GM10248 (cell line): ENCODE measurements around the gene PXDN.
"Not testable (repeated sequence)": the region's sequence is repeated elsewhere in the genome, so short reads cannot be mapped to it uniquely, and the experiment has no call there.

Experiments used
- CTCF ChIA-PET: fragments of 300-600 bp; sonication (Branson Sonifier 250); formaldehyde crosslinking; extraction: SDS; loops from one replicate; lab custom pipeline; 2021; ENCODE audit warnings: antibody characterized with exemption; lab: Yijun Ruan, JAX
- POLR2A ChIA-PET: fragments of 350-650 bp; sonication (Branson Sonifier 250); formaldehyde crosslinking; extraction: SDS; loops from one replicate; lab custom pipeline; 2020; ENCODE audit warnings: antibody characterized with exemption; lab: Yijun Ruan, JAX
- DNase-seq: peaks from one replicate; pipeline ENCODE4 v3.0.0; 2012; ENCODE audit errors: extremely low spot score
- CTCF ChIP-seq: IDR thresholded peaks from 2 replicates; pipeline ENCODE4 v1.5.1; 2012; ENCODE audit warnings: mild to moderate bottlenecking, low read depth; ENCODE audit errors: extremely low read depth, missing control alignments, control extremely low read depth

Gene PXDN

GRCh38 chr2:1759611-1759930, 15.3 kb upstream of the PXDN start:
- no peak for DNase-seq
- POLR2A ChIA-PET = no interaction called here
- TF ChIP-seq CTCF = no peak
- CTCF ChIA-PET = interaction anchor here (2.1 kb wide), 1 partner anchor 9 kb away, joined by 5 read pairs; no protein-coding TSS in a partner anchor

- no peak for DNase-seq
- CTCF ChIA-PET = interaction anchor here (2.1 kb wide), 1 partner anchor 8 kb away, joined by 5 read pairs; no protein-coding TSS in a partner anchor
- no peak for TF ChIP-seq CTCF
- POLR2A ChIA-PET = no interaction called here
Measured at GRCh38 chr2:1758774-1759610, 14.7 kb upstream of the PXDN start.

- CTCF ChIA-PET = interaction anchor here (1.9 kb wide), 1 partner anchor 12 kb away, joined by 4 read pairs; no protein-coding TSS in a partner anchor
- no peak for TF ChIP-seq CTCF
- DNase-seq = no peak
- POLR2A ChIA-PET = no interaction called here
Measured at GRCh38 chr2:1758171-1758570, 13.9 kb upstream of the PXDN start.

GRCh38 chr2:1757567-1757966, 13.3 kb upstream of the PXDN start:
- DNase-seq = no peak
- ChIA-PET CTCF (interaction anchor here (1.9 kb wide), 1 partner anchor 12 kb away, joined by 4 read pairs; no protein-coding TSS in a partner anchor), POLR2A (no interaction called here)
- no peak for TF ChIP-seq CTCF

GRCh38 chr2:1757146-1757545, 12.8 kb upstream of the PXDN start:
- CTCF ChIA-PET = interaction anchor here (1.9 kb wide), 1 partner anchor 13 kb away, joined by 4 read pairs; no protein-coding TSS in a partner anchor
- DNase-seq, POLR2A ChIA-PET: not testable (repeated sequence)

- no peak for DNase-seq
- CTCF ChIA-PET = interaction anchor here (1.9 kb wide), 1 partner anchor 13 kb away, joined by 4 read pairs; no protein-coding TSS in a partner anchor
- no peak for TF ChIP-seq CTCF
- POLR2A ChIA-PET = no interaction called here
Measured at GRCh38 chr2:1756456-1756855, 12.1 kb upstream of the PXDN start.
